B cell (primary cell): ENCODE data around the gene CDYL. TPM values are rescaled to one million over a fixed set of nuclear protein-coding genes. Genes with fewer than 3 reads are reported as not detected.

Source experiments
- ATAC-seq: fragments of 200-7000 bp; cut with Tn5 transposase; one replicate; pipeline ENCODE4 v1.10.0; 2021; ENCODE audit warnings: low read depth, mild to moderate bottlenecking, moderate number of reproducible peaks, moderate library complexity
- CTCF ChIA-PET: fragments of 350-600 bp; sonication (Branson Sonifier 250); formaldehyde crosslinking; loops from one replicate; lab custom pipeline; 2021; ENCODE audit warnings: antibody characterized with exemption, inconsistent platforms; lab: Charles Lee
- POLR2A ChIA-PET: fragments of 350-600 bp; sonication (Branson Sonifier 250); formaldehyde crosslinking; loops from one replicate; lab custom pipeline; 2021; ENCODE audit warnings: antibody characterized with exemption; lab: Charles Lee
- DNase-seq: peaks from one replicate; pipeline ENCODE4 v3.0.0; 2013
- H2AFZ ChIP-seq: 2 replicates; pipeline ENCODE4 v1.6.1; 2012; ENCODE audit warnings: mild to moderate bottlenecking, low read depth, low read length; ENCODE audit not compliant: insufficient read depth, poor library complexity, severe bottlenecking
- H3K27ac ChIP-seq, 2 donors: 1 replicate in 1 of 2; 2 replicates in 1 of 2; pipeline ENCODE4 v1.5.1; 2012 to 2013; ENCODE audit warnings: low read length in 2 of 2, mild to moderate bottlenecking in 2 of 2, moderate library complexity in 1 of 2
- H3K27me3 ChIP-seq, 4 experiments: fragments of 200-600 bp in 1 of 4; sonication (generic) in 1 of 4; replicated peaks in 1 of 4; 1 replicate in 2 of 4; 2 replicates in 2 of 4; pipeline versions ENCODE4 v1.6.1 to v1.7.0; 2013 to 2016; ENCODE audit warnings: low read length in 3 of 4, mild to moderate bottlenecking in 2 of 4, mixed read lengths in 1 of 4, moderate library complexity in 1 of 4; ENCODE audit not compliant: insufficient read depth in 4 of 4, control insufficient read depth in 3 of 4; ENCODE audit errors: control extremely low read depth in 1 of 4
- H3K36me3 ChIP-seq, 2 experiments: replicated peaks in 1 of 2; 1 replicate in 1 of 2; 2 replicates in 1 of 2; pipeline versions ENCODE4 v1.6.1 to v1.7.1; 2013; ENCODE audit warnings: low read length in 1 of 2; ENCODE audit not compliant: insufficient read depth in 2 of 2, control insufficient read depth in 1 of 2; ENCODE audit errors: control extremely low read depth in 1 of 2, extremely low read depth in 1 of 2
- H3K4me1 ChIP-seq, 2 donors: fragments of 200-600 bp in 1 of 2; sonication (generic) in 1 of 2; 1 replicate in 1 of 2; 2 replicates in 1 of 2; pipeline versions ENCODE4 v1.5.1 to v1.6.1; 2013 to 2017; ENCODE audit warnings: low read length in 2 of 2; ENCODE audit not compliant: control insufficient read depth in 2 of 2, insufficient read depth in 2 of 2
- H3K4me2 ChIP-seq: replicated peaks from 2 replicates; pipeline ENCODE3; 2012; ENCODE audit warnings: mild to moderate bottlenecking, low read depth, low read length; ENCODE audit not compliant: poor library complexity, severe bottlenecking
- H3K4me3 ChIP-seq, 5 experiments: fragments of 200-600 bp in 1 of 5; sonication (generic) in 1 of 5; 1 replicate in 3 of 5; 2 replicates in 2 of 5; pipeline versions ENCODE4 v1.5.1 to v1.7.0; 2011 to 2016; ENCODE audit warnings: low read length in 4 of 5, mild to moderate bottlenecking in 4 of 5, low read depth in 2 of 5, control low read depth in 1 of 5, moderate library complexity in 1 of 5; ENCODE audit not compliant: insufficient read depth in 1 of 5; ENCODE audit errors: control extremely low read depth in 1 of 5, extremely low read depth in 1 of 5
- H3K79me2 ChIP-seq: fragments of 200-600 bp; sonication (generic); one replicate; pipeline ENCODE4 v1.6.0; 2016; ENCODE audit warnings: low read length; ENCODE audit not compliant: control insufficient read depth, insufficient read depth
- H3K9ac ChIP-seq: fragments of 200-600 bp; sonication (generic); 2 replicates; pipeline ENCODE4 v1.6.1; 2017; ENCODE audit warnings: mild to moderate bottlenecking, low read length, moderate library complexity
- H3K9me3 ChIP-seq, 3 donors: one replicate each; pipeline versions ENCODE4 v1.6.1 to v1.7.1; 2013; ENCODE audit warnings: low read length in 2 of 3; ENCODE audit not compliant: control insufficient read depth in 2 of 3, insufficient read depth in 1 of 3; ENCODE audit errors: control extremely low read depth in 1 of 3
- H4K20me1 ChIP-seq: 2 replicates; pipeline ENCODE4 v1.6.0; 2012; ENCODE audit warnings: mild to moderate bottlenecking, low read length; ENCODE audit not compliant: insufficient read depth, control insufficient read depth, poor library complexity, severe bottlenecking
- H3K27ac Mint-ChIP-seq: one replicate; pipeline ENCODE4 v1.8.0; 2021; ENCODE audit warnings: mixed read lengths
- H3K27me3 Mint-ChIP-seq: one replicate; pipeline ENCODE4 v1.8.0; 2021; ENCODE audit warnings: mixed read lengths
- H3K4me1 Mint-ChIP-seq: one replicate; pipeline ENCODE4 v1.8.0; 2021; ENCODE audit warnings: mixed read lengths
- H3K4me3 Mint-ChIP-seq: one replicate; pipeline ENCODE4 v1.8.0; 2021; ENCODE audit warnings: mixed read lengths
- H3K9me3 Mint-ChIP-seq: one replicate; pipeline ENCODE4 v1.8.0; 2022; ENCODE audit warnings: mixed read lengths; ENCODE audit not compliant: insufficient read depth
- EZH2 ChIP-seq: IDR thresholded peaks from 2 replicates; pipeline ENCODE4 v1.6.1; 2012; ENCODE audit warnings: borderline replicate concordance, low read depth, mild to moderate bottlenecking, moderate library complexity, low read length; ENCODE audit not compliant: insufficient read depth, poor library complexity, severe bottlenecking
- WGBS: methylation state at CpG from one replicate; pipeline ENCODE4 v1.1.5; 2013; ENCODE audit warnings: missing lambda C conversion rate; ENCODE audit not compliant: insufficient coverage; 5-methylcytosine and 5-hydroxymethylcytosine counted together
- intact Hi-C: fragments of 100-400 bp; cut with micrococcal nuclease; formaldehyde crosslinking; loops from one replicate; pipeline ENCODE4 v1.10.0; 2022
- polyA plus RNA-seq: library from polyadenylated mRNA; depleted of rRNA; stranded (reverse); fragments of >200 nt; gene quantifications from 2 replicates; pipeline ENCODE4 v1.2.3, GENCODE V29; 2012
- total RNA-seq, 2 donors: library from RNA; stranded (reverse); fragments of 120-200 nt in 1 of 2; gene quantifications; 1 replicate in 1 of 2; 2 replicates in 1 of 2; pipeline versions ENCODE4 v1.2.3 to v1.2.4, GENCODE V29; 2013 to 2022
- TF ChIP-seq, protein P1 (sequence below): fragments of 200-600 bp; IDR thresholded peaks from one replicate; pipeline ENCODE4 v1.8.0; 2022; ENCODE audit warnings: antibody characterized with exemption, mild to moderate bottlenecking

Gene CDYL
- total and polyA plus RNA-seq, 2 donors (not counting 1 experiment from before 2014, with no cell fraction given) = 15.6 to 63.0 TPM

DNA sequence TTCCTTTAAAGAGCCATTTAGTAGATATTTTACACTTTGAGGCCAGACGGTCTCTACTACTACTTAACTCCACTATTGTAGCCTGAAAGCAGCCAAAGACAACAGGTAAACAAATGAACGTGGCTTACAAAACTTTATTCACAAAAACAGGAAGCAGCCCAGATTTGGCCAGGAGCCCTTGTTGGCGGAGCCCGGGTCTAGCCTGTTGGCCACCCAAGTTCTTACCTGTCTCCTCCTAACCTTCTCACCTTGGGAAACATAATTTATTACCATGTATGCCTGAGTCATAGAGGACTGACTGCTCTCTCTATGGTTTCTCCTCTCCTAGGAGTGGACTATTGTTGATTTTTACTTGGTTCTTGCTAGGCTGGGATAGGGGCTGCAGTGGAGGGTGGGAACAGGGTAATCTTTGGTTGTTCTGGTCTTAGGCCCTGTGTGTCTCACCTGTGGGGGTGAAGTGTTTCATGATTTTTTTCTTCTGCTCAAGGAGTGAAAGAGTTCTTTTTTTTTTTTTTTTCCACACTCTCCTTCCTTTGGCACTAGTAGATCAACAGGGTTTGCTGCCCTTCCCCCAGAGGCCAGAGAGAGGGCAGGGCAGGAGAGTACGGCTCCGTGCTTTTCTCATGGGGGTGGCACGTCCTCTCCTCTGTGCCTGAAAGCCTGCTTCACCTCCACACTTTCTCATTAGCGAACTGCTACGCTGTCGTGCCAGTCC, 137.7 kb downstream of the CDYL start:
- ATAC-seq (no peak), DNase-seq (no peak)
- intact Hi-C loops = no loop called here
- Histone ChIP-seq H3K27me3 (no peaks in the 10 kb centered on the region), H2AFZ (no peak overlapping the region), H3K9ac (no peak overlapping the region), H3K4me2 (no peak overlapping the region), H3K79me2 (peaks cover 68% of the 10 kb centered on the region), H3K9me3 (no peaks in the 10 kb centered on the region), H3K4me3 (no peak overlapping the region), H3K27ac (no peak overlapping the region), H3K4me1 (no peaks in the 10 kb centered on the region), H3K36me3 (peaks cover 0 to 14% of the 10 kb centered on the region in 2 experiments), H4K20me1 (peaks cover 46% of the 10 kb centered on the region)
- Mint-ChIP-seq H3K4me3 (no peak overlapping the region), H3K4me1 (peaks cover 22% of the 10 kb centered on the region), H3K27me3 (no peaks in the 10 kb centered on the region), H3K9me3 (no peaks in the 10 kb centered on the region), H3K27ac (no peak overlapping the region)
- POLR2A ChIA-PET = no interaction called here
- TF ChIP-seq EZH2 = no peak
- TF ChIP-seq, protein P1, sequence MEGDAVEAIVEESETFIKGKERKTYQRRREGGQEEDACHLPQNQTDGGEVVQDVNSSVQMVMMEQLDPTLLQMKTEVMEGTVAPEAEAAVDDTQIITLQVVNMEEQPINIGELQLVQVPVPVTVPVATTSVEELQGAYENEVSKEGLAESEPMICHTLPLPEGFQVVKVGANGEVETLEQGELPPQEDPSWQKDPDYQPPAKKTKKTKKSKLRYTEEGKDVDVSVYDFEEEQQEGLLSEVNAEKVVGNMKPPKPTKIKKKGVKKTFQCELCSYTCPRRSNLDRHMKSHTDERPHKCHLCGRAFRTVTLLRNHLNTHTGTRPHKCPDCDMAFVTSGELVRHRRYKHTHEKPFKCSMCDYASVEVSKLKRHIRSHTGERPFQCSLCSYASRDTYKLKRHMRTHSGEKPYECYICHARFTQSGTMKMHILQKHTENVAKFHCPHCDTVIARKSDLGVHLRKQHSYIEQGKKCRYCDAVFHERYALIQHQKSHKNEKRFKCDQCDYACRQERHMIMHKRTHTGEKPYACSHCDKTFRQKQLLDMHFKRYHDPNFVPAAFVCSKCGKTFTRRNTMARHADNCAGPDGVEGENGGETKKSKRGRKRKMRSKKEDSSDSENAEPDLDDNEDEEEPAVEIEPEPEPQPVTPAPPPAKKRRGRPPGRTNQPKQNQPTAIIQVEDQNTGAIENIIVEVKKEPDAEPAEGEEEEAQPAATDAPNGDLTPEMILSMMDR = no peak
- CTCF ChIA-PET = no interaction called here
- WGBS = 87% methylated on average over 8 of the region's 10 CpGs

DNA sequence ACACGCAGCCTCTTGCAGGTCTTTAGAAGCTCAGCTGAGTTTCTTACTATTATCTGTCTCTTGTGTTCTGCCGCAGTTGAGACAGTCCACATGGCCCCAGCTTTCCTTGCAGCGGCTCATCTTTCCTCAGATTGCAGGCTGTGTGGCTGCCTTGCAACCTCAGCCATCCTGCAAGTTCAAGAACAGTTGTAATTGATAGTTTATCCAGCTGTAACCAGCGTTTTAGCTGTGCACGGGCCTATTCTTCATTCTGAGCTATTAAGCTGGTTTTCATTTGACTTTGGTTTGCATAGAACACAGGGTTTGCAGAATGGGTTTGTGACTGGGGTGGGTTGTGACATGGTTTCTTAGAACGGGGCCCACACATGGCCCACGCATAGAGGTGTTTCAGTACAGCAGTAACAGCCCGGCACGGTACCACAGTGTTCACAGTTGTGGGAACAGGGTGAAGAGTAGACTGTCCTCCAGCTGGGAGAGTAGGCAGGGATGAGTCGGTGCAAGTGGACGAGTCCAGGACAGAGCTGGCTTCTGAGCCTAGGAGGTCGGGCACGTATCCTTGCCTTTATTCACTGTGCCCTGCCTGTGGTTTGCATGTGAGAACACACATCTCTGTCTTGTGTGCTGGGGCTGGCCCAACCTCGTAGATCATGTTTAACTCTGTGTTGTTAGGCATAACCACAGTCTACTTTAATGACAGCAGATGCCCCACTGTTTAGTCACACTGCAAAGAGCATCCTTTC, 138.4 kb downstream of the CDYL start:
- Histone ChIP-seq H2AFZ (no peak overlapping the region), H3K4me1 (no peaks in the 10 kb centered on the region), H3K27me3 (no peaks in the 10 kb centered on the region), H4K20me1 (peaks cover 46% of the 10 kb centered on the region), H3K27ac (no peak overlapping the region), H3K36me3 (peaks cover 0 to 14% of the 10 kb centered on the region in 2 experiments), H3K4me3 (no peak overlapping the region), H3K9me3 (no peaks in the 10 kb centered on the region), H3K79me2 (peaks cover 62% of the 10 kb centered on the region), H3K4me2 (no peak overlapping the region), H3K9ac (no peak overlapping the region)
- no peak for DNase-seq
- CTCF ChIA-PET = no interaction called here
- POLR2A ChIA-PET = no interaction called here
- H3K4me1 Mint-ChIP-seq = peaks cover 20% of the 10 kb centered on the region
- no peak for ATAC-seq
- no peak for TF ChIP-seq EZH2
- TF ChIP-seq, protein P1 = no peak
- no peak overlapping the region for H3K4me3 Mint-ChIP-seq
- no peaks in the 10 kb centered on the region for H3K9me3 Mint-ChIP-seq
- intact Hi-C loops = no loop called here
- H3K27me3 Mint-ChIP-seq = no peaks in the 10 kb centered on the region
- WGBS = 79% methylated on average over 14 of the region's 14 CpGs
- H3K27ac Mint-ChIP-seq = no peak overlapping the region
